Fibroblast of the conjunctiva (primary cell): ENCODE measurements around the gene UXS1.

Source experiments
- DNase-seq: peaks from one replicate; pipeline ENCODE4 v3.0.0-alpha.2; 2010; ENCODE audit warnings: low read depth

The UXS1 gene

DNA sequence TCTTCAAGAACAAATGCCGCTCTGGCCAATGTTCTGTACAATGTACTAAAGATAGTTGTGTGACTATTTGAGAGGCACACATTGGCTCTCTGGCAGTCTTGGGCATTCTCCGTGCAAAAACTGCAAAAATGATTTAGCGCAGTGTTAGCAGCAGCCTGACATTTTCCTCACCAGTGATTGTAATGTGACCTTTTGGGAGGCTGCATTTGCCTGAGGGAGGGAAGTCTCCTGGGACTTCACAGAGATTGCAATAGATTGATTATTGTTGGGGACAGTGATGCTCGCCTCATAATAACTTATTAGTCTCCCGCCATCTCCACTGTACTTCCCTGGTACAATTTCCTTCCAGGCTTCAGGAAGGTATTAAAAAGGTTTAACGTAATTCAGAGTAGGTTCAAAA lies 149.2 kb downstream of the UXS1 start:
- DNase-seq, result no peak

DNA sequence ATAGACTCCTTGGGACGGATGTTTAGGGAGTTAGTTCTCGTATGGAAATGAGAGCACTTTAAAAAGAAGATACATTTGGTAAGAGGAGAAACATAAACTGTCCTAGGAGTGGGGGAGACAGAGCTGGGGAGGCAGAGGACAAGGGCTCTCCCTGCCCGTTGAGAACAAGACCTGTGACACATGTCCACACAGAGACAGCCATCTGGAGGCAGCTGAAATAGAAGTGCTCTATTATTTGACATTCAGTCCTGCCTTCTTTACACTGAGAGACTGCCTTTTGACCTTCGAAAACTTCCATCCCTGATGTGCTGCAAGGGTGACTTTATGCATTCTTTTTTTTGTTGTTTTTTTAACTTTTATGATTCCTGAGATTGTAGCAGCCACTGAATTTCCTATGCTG lies 150.1 kb downstream of the UXS1 start:
- no peak for DNase-seq
